BJ (cell line): ENCODE data around the gene ERMN. TPM values are rescaled to one million over a fixed set of nuclear protein-coding genes. Genes with fewer than 3 reads are reported as not detected.

Experiments used
- CTCF ChIA-PET: fragments of 350-600 bp; formaldehyde crosslinking; extraction: SDS; loops from one replicate; lab custom pipeline; 2021; ENCODE audit warnings: antibody characterized with exemption, inconsistent platforms; lab: Yijun Ruan, JAX
- POLR2A ChIA-PET: fragments of 300-600 bp; sonication (Branson Sonifier 250); formaldehyde crosslinking; extraction: SDS; loops from one replicate; lab custom pipeline; 2021; ENCODE audit warnings: antibody characterized with exemption; lab: Charles Lee
- DNase-seq: peaks from one replicate; pipeline ENCODE4 v3.0.0-alpha.2; 2011; ENCODE audit warnings: low read depth
- H3K27me3 ChIP-seq: 2 replicates; pipeline ENCODE4 v1.6.0; 2011; ENCODE audit warnings: low read length; ENCODE audit not compliant: control insufficient read depth, insufficient read depth
- H3K36me3 ChIP-seq: 2 replicates; pipeline ENCODE4 v1.5.1; 2011; ENCODE audit warnings: low read length; ENCODE audit not compliant: control insufficient read depth, insufficient read depth
- H3K4me3 ChIP-seq: 2 replicates; pipeline ENCODE4 v1.5.1; 2011; ENCODE audit warnings: low read depth, mild to moderate bottlenecking, control low read depth, low read length
- polyA plus RNA-seq: library from polyadenylated mRNA; depleted of rRNA; stranded (reverse); fragments of >200 nt; gene quantifications from 2 replicates; pipeline ENCODE4 v1.2.3, GENCODE V29; 2011
- TF ChIP-seq, protein P1 (sequence below): IDR thresholded peaks from 2 replicates; pipeline ENCODE4 v1.5.1; 2011; ENCODE audit warnings: low read depth, mild to moderate bottlenecking, control low read depth, inconsistent platforms, low read length, moderate library complexity; ENCODE audit not compliant: insufficient read depth

Gene ERMN
- polyA plus RNA-seq, 1 experiment: not detected

DNA sequence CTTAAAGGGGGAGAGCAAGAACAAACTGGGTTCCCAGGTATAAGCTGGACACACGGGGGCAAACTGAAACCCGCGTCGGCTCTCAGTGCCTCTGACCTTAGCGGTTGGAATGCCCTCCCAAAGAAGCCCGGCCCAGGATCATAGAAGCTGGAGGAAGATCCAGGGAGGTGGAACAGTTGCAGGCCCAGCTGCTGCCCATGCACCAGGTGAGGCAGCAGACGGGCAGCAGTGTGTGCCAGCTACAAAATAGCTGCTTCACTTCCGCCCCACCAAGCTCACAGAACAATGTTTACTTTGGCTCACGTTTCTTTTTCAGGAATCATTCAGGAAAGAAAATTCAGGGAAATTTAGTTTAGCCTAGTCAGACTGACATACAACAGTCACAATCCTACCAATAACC is 3.9 kb upstream of the ERMN start:
- Histone ChIP-seq H3K27me3 (no peaks in the 10 kb centered on the region), H3K4me3 (no peak overlapping the region), H3K36me3 (no peaks in the 10 kb centered on the region)
- TF ChIP-seq, protein P1, sequence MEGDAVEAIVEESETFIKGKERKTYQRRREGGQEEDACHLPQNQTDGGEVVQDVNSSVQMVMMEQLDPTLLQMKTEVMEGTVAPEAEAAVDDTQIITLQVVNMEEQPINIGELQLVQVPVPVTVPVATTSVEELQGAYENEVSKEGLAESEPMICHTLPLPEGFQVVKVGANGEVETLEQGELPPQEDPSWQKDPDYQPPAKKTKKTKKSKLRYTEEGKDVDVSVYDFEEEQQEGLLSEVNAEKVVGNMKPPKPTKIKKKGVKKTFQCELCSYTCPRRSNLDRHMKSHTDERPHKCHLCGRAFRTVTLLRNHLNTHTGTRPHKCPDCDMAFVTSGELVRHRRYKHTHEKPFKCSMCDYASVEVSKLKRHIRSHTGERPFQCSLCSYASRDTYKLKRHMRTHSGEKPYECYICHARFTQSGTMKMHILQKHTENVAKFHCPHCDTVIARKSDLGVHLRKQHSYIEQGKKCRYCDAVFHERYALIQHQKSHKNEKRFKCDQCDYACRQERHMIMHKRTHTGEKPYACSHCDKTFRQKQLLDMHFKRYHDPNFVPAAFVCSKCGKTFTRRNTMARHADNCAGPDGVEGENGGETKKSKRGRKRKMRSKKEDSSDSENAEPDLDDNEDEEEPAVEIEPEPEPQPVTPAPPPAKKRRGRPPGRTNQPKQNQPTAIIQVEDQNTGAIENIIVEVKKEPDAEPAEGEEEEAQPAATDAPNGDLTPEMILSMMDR: no peak
- CTCF ChIA-PET: interaction anchor here (3.2 to 20.9 kb wide), 2 partner anchors 12 to 28 kb away, joined by 28 to 308 read pairs; no protein-coding TSS in a partner anchor
- POLR2A ChIA-PET: no interaction called here
- DNase-seq: no peak

DNA sequence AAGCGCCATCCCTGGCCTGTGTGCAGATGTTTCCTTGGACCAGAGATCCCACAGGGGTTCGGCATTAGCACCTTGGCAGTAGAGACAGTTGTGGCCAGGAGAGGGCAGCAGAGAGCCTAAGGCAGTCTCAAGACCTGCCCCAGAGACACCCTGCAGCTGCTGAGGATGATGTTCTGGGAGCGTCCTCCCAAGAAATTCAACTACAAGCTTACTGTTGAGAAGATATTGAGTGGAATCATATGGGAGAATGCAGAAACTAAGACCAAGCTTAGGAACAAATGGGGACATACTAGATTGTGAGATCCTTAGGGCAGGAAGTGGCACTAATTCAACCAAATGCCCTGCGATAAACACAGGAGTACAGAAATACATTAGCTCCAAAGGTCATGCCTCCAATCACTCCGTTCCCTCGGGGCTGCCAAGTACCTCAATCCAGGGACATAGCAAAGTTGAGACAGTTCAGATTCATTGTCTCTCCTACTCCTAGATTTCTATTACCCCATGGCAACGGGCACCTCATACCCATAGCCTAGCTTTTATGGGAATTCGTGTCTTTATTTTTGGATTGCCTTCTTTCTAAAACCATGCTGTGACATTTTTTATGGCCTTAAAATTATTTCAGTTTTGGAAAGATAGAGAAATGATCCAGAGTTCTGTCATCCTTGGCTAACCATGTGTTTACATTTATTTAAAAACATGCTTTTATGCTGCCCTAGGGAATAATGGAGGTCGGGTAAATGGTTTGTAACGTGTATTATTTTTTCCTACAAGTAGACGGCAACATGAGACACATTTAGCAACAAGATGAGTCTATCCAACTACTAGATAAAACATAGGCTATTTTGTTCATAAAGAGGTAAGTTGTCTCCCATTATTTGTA is 2.2 kb upstream of the ERMN start:
- Histone ChIP-seq H3K36me3 (no peaks in the 10 kb centered on the region), H3K4me3 (no peak overlapping the region), H3K27me3 (peaks cover 2% of the 10 kb centered on the region)
- TF ChIP-seq, protein P1: peak; percentile 97
- CTCF ChIA-PET: interaction anchor here (0.5 to 20.9 kb wide), 19 partner anchors 8 to 1199 kb away, joined by 3 to 308 read pairs (median 4); partner anchors contain the start of gene GALNT5
- POLR2A ChIA-PET: no interaction called here
- no peak for DNase-seq

DNA sequence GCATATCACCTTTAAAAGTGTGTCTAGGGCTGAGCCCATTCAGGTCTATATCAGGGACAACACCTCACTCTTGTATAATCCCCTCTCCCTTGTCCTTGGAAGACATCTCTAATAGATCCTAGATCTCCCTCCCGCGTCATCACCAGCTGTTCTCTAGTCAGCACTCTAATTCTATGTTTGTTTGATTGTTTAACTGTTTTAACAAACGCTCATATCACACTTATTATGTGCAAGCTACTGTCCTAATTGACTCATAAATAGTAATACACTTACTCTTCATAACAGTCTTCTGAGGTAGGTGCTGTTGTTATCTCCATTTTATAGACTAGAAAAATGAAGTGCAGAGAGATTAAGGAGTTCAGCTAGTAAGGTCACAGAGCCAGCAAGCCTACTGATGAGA is 1.6 kb upstream of the ERMN start:
- no peak overlapping the region for H3K4me3 ChIP-seq
- peaks cover 2% of the 10 kb centered on the region for H3K27me3 ChIP-seq
- DNase-seq: no peak
- CTCF ChIA-PET: interaction anchor here (0.8 to 20.9 kb wide), 18 partner anchors 9 to 1198 kb away, joined by 3 to 308 read pairs (median 4); partner anchors contain the start of gene GALNT5
- POLR2A ChIA-PET: no interaction called here
- H3K36me3 ChIP-seq: no peaks in the 10 kb centered on the region
- TF ChIP-seq, protein P1: no peak

DNA sequence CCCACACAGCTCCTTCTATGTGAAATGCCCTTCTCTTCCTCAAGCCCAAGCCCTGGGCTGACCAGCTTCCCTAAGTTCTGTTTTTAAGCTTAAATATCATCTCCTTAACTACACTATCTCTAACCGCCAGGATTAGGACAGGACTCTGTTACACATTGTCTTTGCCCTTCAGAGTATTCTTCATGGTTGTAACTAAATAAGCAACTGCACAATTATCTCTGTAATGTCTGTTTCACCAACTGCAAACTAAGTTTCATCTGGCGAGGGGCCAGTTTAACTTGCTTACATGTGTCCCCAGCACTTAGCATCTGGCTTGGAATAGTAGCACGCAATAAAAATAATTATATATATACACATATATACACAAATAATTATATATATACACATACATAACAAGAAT is 1.1 kb upstream of the ERMN start:
- TF ChIP-seq, protein P1: no peak
- Histone ChIP-seq H3K27me3 (peaks cover 2% of the 10 kb centered on the region), H3K4me3 (no peak overlapping the region), H3K36me3 (no peaks in the 10 kb centered on the region)
- CTCF ChIA-PET: interaction anchor here (0.8 to 20.9 kb wide), 12 partner anchors 9 to 1198 kb away, joined by 3 to 308 read pairs (median 5); no protein-coding TSS in a partner anchor
- POLR2A ChIA-PET: no interaction called here
- DNase-seq: no peak

DNA sequence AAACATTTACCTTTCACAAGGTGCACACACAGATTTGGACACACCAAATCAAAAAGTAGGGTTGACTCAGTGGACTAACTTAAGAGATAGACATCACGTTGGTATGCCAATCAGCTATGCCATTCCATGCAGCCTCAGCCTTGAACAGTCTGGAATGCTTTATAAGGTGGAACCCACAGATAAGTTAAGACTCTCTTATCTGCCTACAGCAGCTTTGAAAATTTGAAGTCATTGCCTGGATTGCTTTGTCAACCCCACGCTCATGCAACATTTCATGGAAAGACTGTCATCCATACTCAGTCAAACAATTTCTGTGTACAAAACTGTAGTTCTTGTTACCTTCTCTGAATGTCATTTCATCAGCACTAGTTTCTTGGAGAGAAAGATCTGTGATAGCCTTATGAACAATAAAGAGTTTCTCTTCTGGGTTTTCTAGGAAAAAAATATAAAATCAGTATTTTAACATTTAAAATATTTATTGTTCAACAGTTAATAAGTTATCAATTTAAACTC is 1.2 kb downstream of the ERMN start:
- Histone ChIP-seq H3K27me3 (peaks cover 2% of the 10 kb centered on the region), H3K4me3 (no peak overlapping the region), H3K36me3 (no peaks in the 10 kb centered on the region)
- ChIA-PET POLR2A (no interaction called here), CTCF (interaction anchor here (0.7 to 20.9 kb wide), 3 partner anchors 12 to 305 kb away, joined by 3 to 308 read pairs (median 93); no protein-coding TSS in a partner anchor)
- no peak for DNase-seq
- TF ChIP-seq, protein P1: no peak
